GM21381 (cell line): ENCODE data around the gene PLBD2.

ENCODE experiments used
- ATAC-seq: cut with Tn5 transposase; IDR thresholded peaks from one replicate; pipeline ENCODE4 v1.9.1; 2021; ENCODE audit warnings: mild to moderate bottlenecking, moderate library complexity; ENCODE audit not compliant: unreplicated experiment

The PLBD2 gene

GRCh38 chr12:113439606-113440030 lies 81.2 kb downstream of the PLBD2 start:
- ATAC-seq = no peak

DNA sequence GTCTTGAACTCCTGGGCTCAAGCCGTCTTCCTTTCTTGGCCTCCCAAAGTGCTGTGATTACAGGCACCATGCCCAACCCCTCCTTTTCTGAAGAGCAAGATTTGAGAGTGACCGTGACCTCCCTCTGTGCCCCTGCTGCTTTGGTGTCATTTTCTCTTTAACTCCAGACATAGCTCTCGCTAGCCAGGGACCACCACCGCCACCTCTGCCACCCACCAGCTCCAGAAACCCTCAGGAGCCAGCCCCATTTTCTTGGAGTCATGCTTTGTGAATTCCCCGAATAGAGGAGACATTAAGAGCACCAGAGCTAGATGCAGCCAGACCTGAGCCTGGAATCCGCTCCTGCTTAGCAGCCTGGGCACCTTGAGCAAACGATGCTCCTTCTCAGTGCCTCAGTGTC lies 81.9 kb downstream of the PLBD2 start:
- no peak for ATAC-seq
